NCI-H345 treated with DMSO at 0.1 percent for 48 hours (cell line): ENCODE results near the gene MAP3K6.

Experiments
- DNase-seq: peaks from one replicate; lab custom pipeline; 2025; ENCODE audit not compliant: unreplicated experiment; lab: John Stamatoyannopoulos, UW

Gene MAP3K6

DNA sequence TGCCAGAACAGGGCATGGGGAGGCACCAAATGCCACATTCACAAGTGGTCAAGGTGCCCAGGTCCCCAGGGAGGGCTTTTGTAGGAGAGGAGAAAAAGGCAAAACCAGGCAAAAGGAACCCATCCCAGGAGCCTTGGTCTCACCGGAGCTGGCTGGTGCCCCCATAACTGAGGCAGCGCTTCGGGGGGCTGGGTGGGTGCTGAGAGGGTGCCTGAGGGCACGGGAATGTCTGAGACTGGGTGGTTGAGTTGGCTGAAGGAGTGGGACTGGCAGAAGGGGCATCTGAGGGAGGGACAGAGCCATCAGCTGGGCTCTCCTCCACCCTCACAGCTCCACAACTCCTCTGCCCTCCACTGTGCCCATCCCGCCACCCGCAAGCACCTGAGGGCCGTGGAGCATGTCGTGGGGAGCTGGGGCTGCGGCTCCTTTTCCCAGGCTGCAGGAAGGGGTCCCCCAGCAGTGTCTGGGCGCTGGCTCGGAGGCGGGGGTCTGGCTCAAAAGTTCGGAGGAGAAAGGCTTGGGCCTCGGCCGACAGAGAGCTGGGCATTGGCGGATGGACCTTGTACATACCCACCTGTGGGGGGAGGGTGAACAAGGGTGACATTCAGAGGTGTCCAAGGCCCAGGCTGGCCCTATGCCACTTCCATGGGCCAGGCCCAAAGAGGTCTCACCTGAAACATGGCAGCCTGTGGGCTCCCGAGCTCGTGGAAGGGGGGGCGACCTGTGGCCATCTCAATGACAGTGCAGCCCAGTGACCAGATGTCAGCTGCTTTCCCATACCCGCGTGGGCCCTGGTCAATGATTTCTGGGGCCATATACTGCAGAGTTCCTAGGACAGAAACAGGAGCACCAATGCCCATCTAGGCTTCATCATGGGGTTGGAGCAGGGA, 8.5 kb downstream of the MAP3K6 start:
- DNase-seq = no peak

DNA sequence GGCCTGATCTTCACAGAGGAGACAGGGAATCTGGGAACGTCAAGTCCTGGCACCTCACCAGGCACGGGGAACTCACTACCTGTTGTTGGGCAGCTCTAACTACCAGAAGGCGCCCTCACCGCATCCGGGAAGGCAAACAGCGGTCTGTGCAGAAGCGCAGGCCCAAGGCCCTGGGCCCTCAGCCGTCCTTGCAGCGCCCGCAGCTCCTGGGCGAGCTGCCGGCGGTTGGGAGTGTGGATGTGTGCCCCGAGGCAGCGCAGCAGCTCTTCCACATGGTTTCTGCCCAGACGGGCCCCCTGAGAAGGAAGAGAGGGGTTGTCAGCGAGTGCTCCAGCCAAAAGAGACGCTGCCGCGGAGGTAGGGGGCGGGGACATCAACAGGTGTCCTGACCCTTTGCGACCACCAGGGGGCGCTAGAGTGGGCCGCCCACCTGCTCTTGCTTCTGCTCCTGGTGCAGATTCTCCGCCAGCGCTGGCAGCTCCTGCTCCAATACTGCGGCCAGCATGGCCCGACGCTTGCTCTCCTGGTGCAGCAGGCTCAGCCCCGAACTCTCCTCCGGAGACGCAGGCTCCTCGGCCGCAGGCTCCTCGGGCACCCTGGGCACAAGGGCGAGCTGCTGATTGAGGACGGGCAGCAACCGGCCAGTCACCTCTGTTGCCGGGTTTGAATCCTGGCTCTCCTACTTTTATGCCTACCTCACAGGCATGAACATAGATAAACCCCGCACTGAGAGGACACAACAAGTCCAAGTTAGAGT, 9.3 kb downstream of the MAP3K6 start:
- DNase-seq = peak; percentile 37

DNA sequence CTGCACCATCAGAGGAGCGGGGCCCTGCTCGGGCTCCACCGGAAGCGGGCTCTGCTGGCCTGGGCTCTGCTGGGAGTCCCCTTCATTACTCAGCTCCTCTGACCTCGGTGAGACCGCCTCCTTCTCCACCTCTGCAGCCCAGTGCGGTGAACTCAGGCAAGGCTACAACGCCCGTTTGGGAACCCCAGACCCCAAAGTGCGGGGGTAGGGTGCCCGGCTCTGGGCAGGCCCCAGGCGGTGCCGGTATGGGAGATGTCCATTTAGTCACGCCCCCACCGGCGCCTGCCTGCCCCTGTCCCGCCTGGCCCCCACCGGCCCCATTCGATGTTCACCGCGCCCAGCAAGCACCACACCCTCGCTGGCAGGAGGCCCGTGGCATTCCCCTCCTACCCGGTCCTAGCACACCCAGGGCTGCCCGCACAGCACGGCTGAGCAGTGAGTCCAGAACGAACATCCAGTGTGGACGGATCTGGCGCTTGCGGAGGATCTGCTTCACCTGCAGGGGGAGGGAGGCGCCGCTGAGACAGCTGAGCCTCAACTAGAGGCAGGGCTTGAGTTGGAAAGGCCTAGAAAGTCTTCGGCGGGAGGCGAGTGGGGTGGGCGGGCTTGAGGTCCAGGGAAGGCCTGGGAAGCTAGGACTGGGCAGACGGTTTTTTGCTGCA, 10.0 kb downstream of the MAP3K6 start:
- no peak for DNase-seq

DNA sequence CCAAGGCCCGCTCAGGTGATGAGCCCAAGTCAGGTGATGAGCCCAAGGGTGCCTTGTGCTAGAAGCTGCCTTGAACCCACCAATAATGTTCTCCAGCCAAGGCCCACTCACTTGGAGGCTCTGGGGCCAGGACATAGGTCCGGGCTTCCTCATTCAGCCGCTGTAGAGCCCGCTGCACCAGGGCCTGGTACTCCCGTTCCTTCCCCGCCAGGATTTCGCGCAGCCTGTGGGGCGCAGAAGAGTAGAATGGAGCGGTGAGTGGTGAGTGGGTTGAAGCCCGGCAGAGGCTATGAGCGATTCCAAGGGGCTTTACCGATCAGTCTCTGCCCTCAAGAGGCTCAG, 10.5 kb downstream of the MAP3K6 start:
- DNase-seq = no peak

DNA sequence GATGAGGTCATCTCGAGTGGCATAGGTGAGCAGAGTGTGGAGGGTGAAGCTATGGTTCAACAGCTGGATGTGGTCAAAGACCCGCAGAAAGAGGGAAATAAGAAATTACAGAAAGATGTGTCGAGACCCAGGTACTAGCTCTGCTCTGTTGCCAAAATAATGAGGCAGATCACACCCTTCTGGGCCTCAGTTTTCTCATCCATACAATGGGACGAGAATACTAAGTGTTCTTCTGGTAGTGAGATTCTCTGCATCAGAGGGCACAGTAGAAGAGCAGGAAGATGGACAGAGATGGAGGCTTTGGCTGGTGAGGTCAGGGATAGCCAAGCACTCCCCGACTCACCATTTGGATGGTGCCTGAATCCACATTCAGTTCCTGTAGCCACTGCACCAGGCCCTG, 11.1 kb downstream of the MAP3K6 start:
- DNase-seq = no peak

DNA sequence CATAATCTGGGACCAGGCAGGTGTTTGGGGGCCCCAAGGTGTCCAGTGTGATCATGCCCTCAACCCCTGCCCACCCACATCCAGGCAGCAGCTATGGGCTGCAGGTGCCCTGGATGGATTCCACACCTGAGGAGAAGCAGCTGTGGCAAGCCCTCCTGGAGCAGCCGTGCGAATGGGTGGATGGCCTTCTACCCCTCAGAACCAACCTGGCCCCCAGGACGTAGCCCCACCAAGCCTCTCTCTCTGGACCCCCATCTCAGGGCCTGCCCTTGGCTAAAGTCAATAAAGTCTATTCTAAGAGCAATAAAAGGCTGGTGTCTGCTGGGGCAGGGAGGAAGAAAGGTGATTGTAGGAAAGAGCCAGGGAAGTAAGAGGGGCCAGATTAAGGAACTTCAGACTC, 13.1 kb downstream of the MAP3K6 start:
- no peak for DNase-seq

DNA sequence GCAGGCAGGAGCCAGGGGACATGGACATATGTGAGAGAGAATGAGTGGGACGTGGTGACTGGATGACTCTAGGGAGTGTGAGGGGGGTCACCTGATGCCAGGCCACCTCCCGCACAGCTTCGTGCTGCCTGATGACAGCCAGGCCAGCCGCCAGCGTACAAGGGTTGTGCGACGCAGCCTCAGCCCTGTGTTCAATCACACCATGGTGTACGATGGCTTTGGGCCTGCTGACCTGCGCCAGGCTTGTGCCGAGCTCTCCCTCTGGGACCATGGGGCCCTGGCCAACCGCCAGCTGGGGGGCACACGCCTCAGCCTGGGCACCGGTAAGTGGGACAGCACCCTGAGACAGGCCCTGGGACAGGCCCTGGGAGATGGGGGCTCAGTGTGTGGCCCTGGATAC, 13.6 kb downstream of the MAP3K6 start:
- DNase-seq = no peak

DNA sequence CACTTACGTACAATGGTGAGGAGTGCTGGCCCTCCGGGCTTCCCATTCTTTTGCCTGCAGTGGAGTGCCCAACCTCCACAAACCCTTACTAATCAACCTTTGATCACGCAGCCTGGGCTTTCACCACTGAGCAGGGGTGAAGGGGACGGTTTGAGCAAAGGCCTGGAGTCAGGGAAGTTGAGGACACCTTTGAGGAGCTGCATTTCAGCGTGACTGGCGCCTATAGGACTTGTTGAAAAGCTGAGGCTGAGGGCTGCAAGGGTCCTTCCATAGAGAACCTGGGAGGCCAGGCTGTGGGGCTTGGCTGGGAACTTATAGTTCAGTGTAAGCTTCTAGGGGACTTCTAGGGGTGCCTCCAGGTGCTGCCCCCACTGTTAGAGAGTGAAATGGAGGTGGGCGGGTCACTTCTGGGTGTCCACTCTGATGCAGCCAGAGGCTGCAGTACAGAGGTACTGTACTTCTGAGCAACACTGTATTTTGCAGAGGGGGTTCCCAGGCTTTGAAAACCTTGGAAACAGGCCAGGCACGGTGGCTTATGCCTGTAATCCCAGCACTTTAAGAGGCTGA, 15.1 kb downstream of the MAP3K6 start:
- DNase-seq = no peak

DNA sequence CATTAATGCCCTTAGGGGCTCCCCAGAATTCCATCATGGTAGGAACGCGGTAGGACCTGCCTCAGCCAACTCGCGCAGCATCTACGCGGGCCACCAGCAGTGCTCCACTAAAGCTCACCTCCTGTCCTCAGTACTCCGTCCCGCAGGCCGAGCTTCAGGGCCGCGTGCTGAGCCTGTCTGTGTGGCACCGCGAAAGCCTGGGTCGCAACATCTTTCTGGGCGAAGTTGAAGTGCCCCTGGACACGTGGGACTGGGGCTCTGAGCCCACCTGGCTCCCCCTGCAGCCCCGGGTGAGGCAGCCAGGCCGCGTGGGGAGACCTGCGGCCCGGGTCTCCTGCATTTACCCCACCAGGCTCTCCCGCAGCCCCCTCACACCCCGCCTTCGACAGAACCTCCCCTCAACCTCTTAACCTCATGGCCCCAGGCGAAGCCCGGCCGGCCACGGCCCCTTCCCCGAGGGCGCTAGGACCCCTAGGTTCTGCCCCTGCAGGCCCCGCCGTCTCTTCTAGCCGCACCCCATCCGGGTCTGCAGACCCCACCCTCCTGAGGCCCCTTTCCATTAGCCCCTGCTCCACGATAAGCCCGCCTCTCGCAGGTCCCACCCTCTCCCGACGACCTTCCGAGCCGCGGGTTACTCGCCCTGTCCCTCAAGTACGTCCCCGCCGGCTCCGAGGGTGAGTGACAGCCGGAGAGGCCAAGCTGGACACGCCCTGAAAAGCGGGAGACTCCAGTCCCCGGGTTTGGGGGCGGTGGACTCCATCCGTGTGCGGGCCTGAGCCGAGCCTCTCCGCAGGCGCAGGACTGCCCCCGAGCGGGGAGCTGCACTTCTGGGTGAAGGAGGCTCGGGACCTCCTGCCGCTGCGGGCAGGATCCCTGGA, 15.9 kb downstream of the MAP3K6 start:
- no peak for DNase-seq

DNA sequence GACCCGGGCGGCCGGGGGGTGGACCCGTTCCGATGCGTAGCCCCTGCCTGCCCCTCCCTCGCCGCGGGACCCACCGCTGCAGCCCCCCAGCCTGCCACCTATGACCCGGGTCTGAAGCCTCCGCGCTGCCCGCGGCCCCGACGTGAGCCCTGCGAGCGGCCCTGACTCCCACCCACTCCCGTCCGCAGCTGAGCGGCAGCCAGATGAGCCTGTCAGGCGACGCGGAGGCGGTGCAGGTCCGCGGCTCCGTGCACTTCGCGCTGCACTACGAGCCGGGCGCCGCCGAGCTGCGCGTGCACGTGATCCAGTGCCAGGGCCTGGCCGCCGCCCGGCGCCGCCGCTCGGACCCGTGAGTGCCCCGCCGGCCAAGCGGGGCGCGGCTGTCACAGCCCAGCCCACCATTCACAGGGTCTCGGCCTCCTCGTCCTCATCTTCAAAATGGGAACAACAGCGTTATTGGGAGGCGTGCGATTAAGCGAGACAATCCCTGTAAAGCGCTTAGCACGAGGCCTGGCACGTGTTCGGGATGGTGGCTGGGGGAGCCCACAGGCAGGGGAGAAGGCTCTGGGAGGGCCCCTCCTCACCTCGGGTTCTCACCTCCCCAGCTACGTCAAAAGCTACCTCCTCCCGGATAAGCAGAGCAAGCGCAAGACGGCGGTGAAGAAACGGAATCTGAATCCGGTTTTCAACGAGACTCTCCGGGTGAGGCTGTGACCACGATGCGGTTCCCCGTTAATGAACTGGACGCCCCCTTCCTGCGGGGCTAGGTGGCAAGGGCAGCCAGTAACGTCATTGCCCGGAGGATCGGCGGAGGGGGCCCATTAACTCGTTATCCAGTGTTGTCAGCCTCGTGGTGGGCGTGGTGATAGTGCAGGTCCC, 16.7 kb downstream of the MAP3K6 start:
- DNase-seq = peak; percentile 51

DNA sequence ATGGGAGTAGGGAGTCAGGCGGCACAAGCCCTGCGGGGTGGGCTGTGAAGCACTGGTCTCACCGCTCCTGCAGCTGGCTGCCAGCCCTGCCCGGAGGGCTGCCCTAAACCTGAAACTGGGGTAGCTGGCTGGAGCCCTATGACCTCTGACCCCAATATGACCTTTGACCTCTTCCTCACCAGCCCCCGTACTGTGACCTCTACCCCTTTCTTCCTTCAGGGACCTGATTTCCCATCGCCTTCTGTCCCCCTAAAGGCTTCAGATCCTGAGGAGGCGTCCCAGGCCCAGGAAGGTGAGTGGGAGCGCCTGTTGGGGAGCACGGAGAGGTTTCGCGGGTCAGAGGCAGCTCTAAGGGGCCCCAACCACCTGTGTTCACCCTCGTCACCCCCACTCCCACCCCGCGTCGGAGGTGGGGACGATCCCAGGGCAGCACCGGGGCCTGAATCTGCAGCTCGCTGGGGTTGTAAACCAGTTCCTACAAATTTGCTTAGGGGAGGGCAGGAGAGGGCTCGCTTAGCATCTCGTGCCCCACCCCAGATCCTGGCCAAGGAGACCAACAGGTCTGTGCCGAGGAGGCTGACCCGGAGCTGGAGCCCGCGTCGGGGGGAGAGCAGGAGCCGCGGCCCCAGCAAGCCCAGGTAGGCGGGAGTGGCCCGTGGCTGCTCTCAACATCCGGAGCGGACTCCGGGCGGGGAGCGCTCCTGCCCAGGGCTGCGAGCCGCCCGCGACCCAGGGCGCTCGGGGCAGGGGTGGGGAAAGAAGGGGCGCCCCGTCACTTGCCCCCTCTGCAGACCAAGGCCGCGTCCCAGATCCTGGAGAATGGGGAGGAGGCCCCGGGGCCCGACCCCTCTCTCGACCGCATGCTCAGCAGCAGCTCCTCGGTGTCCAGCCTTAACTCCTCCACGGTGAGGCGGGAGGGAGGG, 17.6 kb downstream of the MAP3K6 start:
- DNase-seq = peak; percentile 44

DNA sequence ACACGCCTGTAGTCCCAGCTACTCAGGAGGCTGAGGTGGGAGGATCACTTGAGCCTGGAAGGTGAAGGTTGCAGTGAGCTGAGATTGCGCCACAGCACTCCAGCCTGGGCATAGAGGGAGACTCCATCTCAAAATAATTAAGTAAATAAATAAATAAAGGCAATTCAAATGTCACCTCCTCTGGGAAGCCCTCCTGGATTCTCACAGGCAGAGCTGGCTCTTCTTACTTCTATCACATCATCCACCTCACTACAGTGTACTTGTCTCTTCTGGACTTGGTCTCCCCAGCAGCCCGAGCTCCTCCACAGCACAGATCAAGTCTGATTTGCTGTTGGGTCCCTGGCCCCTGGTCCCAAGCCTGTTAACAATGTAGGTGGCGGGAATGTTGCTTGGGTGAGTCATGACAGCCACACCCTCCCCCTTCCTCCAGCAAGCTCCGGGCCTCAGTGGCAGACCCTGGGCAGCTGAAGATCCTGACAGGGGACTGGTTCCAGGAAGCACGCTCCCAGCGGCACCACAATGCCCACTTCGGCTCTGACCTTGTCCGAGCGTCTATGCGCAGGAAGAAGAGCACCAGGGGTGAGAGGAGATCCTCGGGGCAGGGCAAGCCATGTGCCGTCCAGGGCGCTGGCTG, 19.7 kb downstream of the MAP3K6 start:
- no peak for DNase-seq

DNA sequence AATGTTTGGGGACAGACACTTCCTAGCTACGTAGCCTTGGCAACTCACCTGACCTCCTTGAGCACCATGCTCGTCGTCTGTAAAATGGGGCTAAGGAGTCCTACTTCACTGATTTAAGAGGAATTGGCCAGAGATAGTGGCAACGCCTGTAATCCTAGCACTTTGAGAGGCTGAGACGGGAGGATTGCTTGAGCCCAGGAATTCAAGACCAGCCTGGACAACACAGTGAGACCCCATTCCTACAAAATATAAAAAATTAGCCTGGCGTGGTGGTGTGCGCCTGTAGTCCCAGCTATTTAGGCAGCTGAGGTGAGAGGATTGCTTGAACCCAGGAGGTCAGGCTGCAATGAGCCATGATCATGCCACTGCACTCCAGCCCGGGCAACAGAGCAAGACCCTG, 20.4 kb downstream of the MAP3K6 start:
- no peak for DNase-seq

DNA sequence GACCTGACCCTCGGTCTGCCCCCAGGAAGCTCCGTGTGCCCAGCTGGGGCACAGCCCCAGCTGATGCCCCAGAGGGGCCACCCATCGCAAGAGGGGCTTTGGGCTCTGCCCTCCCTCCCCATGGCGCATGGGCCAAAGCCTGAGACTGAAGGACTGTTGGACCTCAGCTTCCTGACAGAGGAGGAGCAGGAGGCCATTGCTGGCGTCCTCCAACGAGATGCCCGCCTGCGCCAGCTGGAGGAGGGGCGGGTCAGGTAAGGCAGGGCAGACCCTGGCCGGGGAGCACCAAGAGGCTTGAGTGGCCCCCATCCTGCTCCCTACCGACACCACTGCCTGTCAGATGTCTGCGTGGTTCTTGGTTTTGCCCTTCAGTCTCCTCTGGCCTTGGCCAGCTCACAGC, 21.5 kb downstream of the MAP3K6 start:
- no peak for DNase-seq

DNA sequence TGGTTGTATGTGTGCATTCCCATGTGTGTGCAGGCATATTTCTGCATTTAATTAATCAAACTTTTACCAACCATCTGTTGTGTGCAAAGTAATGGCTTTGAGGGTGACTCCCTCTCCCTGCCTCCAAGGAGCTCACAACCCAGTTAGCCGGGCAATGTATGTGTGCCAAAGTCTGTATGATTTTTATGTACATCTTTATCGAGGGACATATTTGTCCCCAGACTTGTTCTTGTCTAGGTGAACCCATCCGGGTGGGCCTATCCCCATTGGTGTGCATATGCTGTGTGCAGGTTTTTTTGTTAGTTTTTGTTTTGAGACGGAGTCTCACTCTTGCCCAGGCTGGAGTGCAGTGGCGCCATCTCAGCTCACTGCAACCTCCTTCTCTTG, 23.1 kb downstream of the MAP3K6 start:
- no peak for DNase-seq

DNA sequence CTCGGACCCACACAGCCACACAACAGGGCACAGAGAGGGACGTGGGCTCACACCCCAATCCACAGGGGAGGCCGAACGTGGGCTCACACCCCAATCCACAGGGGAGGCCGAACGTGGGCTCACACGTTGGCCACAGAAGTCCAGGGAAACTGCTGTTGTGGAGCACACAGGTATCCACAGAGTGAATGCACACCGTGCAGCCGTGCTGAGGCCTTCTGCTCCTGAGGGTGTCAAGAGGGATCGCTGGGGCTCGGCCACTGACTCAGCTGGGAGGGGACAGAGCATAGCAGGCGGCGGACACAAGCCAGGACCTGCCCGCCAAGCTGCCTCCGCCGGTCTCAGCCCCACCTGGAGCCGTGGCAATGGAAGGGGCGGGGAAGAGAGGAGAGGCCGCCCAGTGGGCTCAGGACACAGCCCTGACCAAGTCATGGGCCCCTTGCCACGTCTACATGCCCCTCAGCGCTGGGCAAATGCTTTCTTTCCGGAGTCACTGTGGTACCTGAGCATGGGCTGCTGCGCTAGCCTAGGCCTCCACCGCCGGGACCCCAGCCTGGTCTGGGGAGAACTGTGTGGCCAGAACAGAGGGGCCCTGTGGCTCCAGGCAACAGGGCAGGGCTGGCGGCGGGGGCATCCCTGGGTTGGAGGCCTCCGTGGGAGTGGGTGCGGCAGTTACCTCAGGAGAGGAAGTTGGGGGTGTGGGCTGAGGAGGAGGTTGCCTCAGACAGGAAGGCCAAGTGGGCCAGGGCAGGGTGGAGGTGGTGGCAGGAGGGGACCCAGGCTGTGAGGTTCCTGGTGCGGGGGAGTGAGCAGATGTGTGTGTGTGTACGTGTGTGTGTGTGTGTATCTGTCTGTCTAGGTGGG, 23.8 kb downstream of the MAP3K6 start:
- peak; percentile 12 for DNase-seq

DNA sequence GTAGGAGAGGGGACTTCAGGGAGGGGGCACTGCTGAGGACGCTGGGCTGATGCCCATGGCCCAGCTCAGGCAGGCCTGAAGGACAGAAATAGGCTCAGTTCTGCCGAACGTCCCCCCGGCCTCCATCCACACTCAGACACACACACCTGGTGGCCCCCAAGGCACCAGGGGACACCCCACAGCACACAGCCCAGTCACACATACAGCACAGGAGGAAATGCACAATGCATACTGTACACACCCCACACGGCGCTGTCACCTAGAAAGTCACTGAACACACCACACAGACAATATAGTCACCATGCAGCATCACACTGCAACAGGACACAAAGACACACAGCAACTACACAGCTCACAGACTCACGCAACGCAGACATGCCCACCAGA, 24.4 kb downstream of the MAP3K6 start:
- peak; percentile 9 for DNase-seq
